Keratinocyte (primary cell): ENCODE measurements around the gene ABCC3. TPM values are rescaled to one million over a fixed set of nuclear protein-coding genes. Genes with fewer than 3 reads are reported as not detected.

Experiments
- DNase-seq: peaks from one replicate; pipeline ENCODE4 v3.0.0-alpha.2; 2011; ENCODE audit warnings: low read depth, missing footprints, low spot score
- FAIRE-seq: peaks from 2 replicates; lab custom pipeline; 2011; peaks lifted over from hg19 to GRCh38; lab: Jason Lieb, UNC
- H2AFZ ChIP-seq: 2 replicates; pipeline ENCODE4 v1.6.0; 2012; ENCODE audit warnings: low read length, control low read depth, inconsistent platforms; ENCODE audit not compliant: control insufficient read depth
- H3K27ac ChIP-seq: 2 replicates; pipeline ENCODE4 v1.5.1; 2011; ENCODE audit warnings: low read length; ENCODE audit not compliant: control insufficient read depth, insufficient read depth
- H3K27me3 ChIP-seq: 3 replicates; pipeline ENCODE4 v1.6.0; 2011; ENCODE audit warnings: low read length; ENCODE audit not compliant: control insufficient read depth, insufficient read depth; ENCODE audit errors: extremely low read depth
- H3K36me3 ChIP-seq, 2 experiments: 2 replicates in 1 of 2; 3 replicates in 1 of 2; pipeline ENCODE4 v1.5.1; 2011; ENCODE audit warnings: low read length in 2 of 2, mild to moderate bottlenecking in 1 of 2; ENCODE audit not compliant: control insufficient read depth in 2 of 2, insufficient read depth in 2 of 2; ENCODE audit errors: extremely low read depth in 1 of 2
- H3K4me1 ChIP-seq: 3 replicates; pipeline ENCODE4 v1.5.1; 2011; ENCODE audit warnings: low read length; ENCODE audit not compliant: control insufficient read depth, insufficient read depth; ENCODE audit errors: extremely low read depth
- H3K4me2 ChIP-seq: 3 replicates; pipeline ENCODE4 v1.6.0; 2011; ENCODE audit warnings: low read depth, low read length; ENCODE audit not compliant: control insufficient read depth, insufficient read depth; ENCODE audit errors: extremely low read depth
- H3K4me3 ChIP-seq, 3 experiments: fragments of 200-600 bp in 1 of 3; sonication (generic) in 1 of 3; 2 replicates in 2 of 3; 3 replicates in 1 of 3; pipeline ENCODE4 v1.5.1; 2011 to 2016; ENCODE audit warnings: low read length in 3 of 3, mild to moderate bottlenecking in 3 of 3, control low read depth in 2 of 3, inconsistent platforms in 1 of 3, low read depth in 1 of 3, mixed read lengths in 1 of 3, mixed run types in 1 of 3, moderate library complexity in 1 of 3; ENCODE audit not compliant: control insufficient read depth in 2 of 3, insufficient read depth in 2 of 3; ENCODE audit errors: extremely low read depth in 1 of 3
- H3K79me2 ChIP-seq: 2 replicates; pipeline ENCODE4 v1.6.0; 2012; ENCODE audit warnings: low read length; ENCODE audit not compliant: control insufficient read depth, insufficient read depth
- H3K9ac ChIP-seq: 3 replicates; pipeline ENCODE4 v1.6.0; 2011; ENCODE audit warnings: low read length; ENCODE audit not compliant: control insufficient read depth, insufficient read depth; ENCODE audit errors: extremely low read depth
- H3K9me1 ChIP-seq: 3 replicates; pipeline ENCODE4 v1.6.0; 2011; ENCODE audit warnings: low read length; ENCODE audit not compliant: control insufficient read depth, insufficient read depth; ENCODE audit errors: extremely low read depth
- H3K9me3 ChIP-seq: 2 replicates; pipeline ENCODE4 v1.5.1; 2012; ENCODE audit warnings: low read depth, low read length; ENCODE audit not compliant: control insufficient read depth
- H4K20me1 ChIP-seq: 3 replicates; pipeline ENCODE4 v1.6.0; 2011; ENCODE audit warnings: low read length; ENCODE audit not compliant: control insufficient read depth, insufficient read depth; ENCODE audit errors: extremely low read depth
- CTCF ChIP-seq, 3 experiments: IDR thresholded peaks in 1 of 3; conservative IDR thresholded peaks in 1 of 3; optimal IDR thresholded peaks in 1 of 3; 2 replicates in 2 of 3; 3 replicates in 1 of 3; pipeline versions ENCODE3 to v1.5.1; 2011; ENCODE audit warnings: low read length in 3 of 3, mild to moderate bottlenecking in 3 of 3, moderate library complexity in 2 of 3, control low read depth in 1 of 3, inconsistent platforms in 1 of 3; ENCODE audit not compliant: insufficient read depth in 2 of 3; ENCODE audit errors: extremely low read depth in 1 of 3
- EZH2 ChIP-seq: IDR thresholded peaks from one replicate; pipeline ENCODE4 v1.6.1; 2012; ENCODE audit warnings: inconsistent platforms, mild to moderate bottlenecking, low read length, moderate library complexity
- dilution Hi-C: fragments of 300-500 bp; cut with MboI; formaldehyde crosslinking; loops from one replicate; pipeline ENCODE4 v1.7.0; 2020; ENCODE audit warnings: low sequenced_read_pairs; ENCODE audit not compliant: extremely low pct_ligation_motif_present
- polyA plus RNA-seq, 5 experiments: library from polyadenylated mRNA; depleted of rRNA in 3 of 5; stranded (reverse) in 3 of 5; stranded (forward) in 1 of 5; unstranded in 1 of 5; fragments of >200 nt; gene quantifications; 1 replicate in 1 of 5; 2 replicates in 3 of 5; 3 replicates in 1 of 5; pipeline versions ENCODE4 v1.2.1 to v1.2.3, GENCODE V29; 2011 to 2012; ENCODE audit warnings: missing spikeins in 2 of 5, low read depth in 1 of 5, low replicate concordance in 1 of 5

Gene ABCC3
- polyA plus RNA-seq, 1 donor (not counting 4 experiments of a cell fraction or from before 2014, with no cell fraction given), result 41.7 TPM

DNA sequence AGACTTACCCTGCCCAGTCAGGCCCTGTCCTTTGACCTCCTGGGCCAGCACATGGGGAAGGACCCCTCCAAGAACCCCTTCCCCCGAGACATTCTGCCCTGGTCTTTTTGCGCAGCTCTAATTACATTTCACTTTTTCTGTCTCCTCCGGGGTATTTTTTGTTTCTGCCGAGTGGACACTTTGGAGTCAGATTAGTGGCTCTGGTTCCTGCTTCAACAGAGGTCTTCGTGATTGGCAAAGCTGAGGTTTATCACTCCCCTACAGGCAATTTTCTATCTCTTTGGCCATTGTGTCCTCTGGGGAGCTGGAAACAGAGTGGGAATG lies 49.6 kb downstream of the ABCC3 start:
- Histone ChIP-seq H2AFZ (no peak overlapping the region), H3K79me2 (no peaks in the 10 kb centered on the region), H3K4me1 (peaks cover 16% of the 10 kb centered on the region), H3K9me1 (no peaks in the 10 kb centered on the region), H3K36me3 (peaks cover 8 to 21% of the 10 kb centered on the region in 2 experiments), H3K9ac (no peak overlapping the region), H3K27me3 (no peaks in the 10 kb centered on the region), H3K4me2 (no peak overlapping the region), H3K27ac (no peak overlapping the region), H3K9me3 (no peaks in the 10 kb centered on the region), H4K20me1 (no peaks in the 10 kb centered on the region), H3K4me3 (no peak overlapping the region)
- dilution Hi-C loops, result no loop called here
- TF ChIP-seq EZH2 (no peak), CTCF (optimal IDR thresholded peaks at IDR 0.05 in 1 of 3, IDR thresholded peaks at IDR 0.05 in 1 of 3, conservative IDR thresholded peaks at IDR 0.05 in 1 of 3; ENCODE audit: extremely low read depth in 1 of 3, insufficient read depth in 2 of 3, low read length in 3 of 3) (no peak)
- FAIRE-seq (no peak), DNase-seq (no peak)

GRCh38 chr17:50684612-50685333 lies 50.1 kb downstream of the ABCC3 start:
- no peak overlapping the region for H3K4me3 ChIP-seq
- H4K20me1 ChIP-seq, result no peaks in the 10 kb centered on the region
- H3K9ac ChIP-seq, result no peak overlapping the region
- H3K79me2 ChIP-seq, result no peaks in the 10 kb centered on the region
- no peak overlapping the region for H3K4me2 ChIP-seq
- H3K27ac ChIP-seq, result no peak overlapping the region
- H3K36me3 ChIP-seq, result peaks cover 7 to 17% of the 10 kb centered on the region in 2 experiments
- H3K9me1 ChIP-seq, result no peaks in the 10 kb centered on the region
- no peak for FAIRE-seq
- no peak for DNase-seq
- H3K27me3 ChIP-seq, result no peaks in the 10 kb centered on the region
- TF ChIP-seq EZH2 (no peak), CTCF (optimal IDR thresholded peaks at IDR 0.05 in 1 of 3, IDR thresholded peaks at IDR 0.05 in 1 of 3, conservative IDR thresholded peaks at IDR 0.05 in 1 of 3; ENCODE audit: extremely low read depth in 1 of 3, insufficient read depth in 2 of 3, low read length in 3 of 3) (no peak)
- H3K4me1 ChIP-seq, result peaks cover 21% of the 10 kb centered on the region
- H3K9me3 ChIP-seq, result no peaks in the 10 kb centered on the region
- H2AFZ ChIP-seq, result no peak overlapping the region
- dilution Hi-C loops, result no loop called here
